Measurements from ENCODE around the gene PDE4D.

DNA sequence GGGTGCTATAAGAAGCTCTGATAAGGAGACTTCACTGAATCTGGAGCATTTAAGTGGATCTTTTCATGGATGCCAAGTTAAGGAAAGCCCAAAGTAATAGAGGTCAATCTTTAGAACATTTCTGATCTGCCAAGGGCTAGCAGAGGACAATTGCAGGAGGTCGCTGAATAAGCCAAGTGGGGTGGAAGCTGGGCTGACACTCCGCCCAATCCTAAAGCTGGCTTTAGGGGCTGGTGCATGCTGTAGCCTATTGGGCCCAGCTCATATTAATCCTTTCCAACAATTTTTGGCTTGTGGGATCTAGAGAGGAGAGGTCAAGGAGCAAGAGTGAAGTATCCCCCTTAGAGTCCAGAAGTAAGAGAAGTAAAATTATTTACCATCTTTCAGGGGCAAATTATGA, 784.1 kb downstream of the PDE4D start:
- TF ChIP-seq, protein P1, sequence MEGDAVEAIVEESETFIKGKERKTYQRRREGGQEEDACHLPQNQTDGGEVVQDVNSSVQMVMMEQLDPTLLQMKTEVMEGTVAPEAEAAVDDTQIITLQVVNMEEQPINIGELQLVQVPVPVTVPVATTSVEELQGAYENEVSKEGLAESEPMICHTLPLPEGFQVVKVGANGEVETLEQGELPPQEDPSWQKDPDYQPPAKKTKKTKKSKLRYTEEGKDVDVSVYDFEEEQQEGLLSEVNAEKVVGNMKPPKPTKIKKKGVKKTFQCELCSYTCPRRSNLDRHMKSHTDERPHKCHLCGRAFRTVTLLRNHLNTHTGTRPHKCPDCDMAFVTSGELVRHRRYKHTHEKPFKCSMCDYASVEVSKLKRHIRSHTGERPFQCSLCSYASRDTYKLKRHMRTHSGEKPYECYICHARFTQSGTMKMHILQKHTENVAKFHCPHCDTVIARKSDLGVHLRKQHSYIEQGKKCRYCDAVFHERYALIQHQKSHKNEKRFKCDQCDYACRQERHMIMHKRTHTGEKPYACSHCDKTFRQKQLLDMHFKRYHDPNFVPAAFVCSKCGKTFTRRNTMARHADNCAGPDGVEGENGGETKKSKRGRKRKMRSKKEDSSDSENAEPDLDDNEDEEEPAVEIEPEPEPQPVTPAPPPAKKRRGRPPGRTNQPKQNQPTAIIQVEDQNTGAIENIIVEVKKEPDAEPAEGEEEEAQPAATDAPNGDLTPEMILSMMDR (conservative IDR thresholded peaks at IDR 0.05 in 1 of 2, IDR thresholded peaks at IDR 0.05 in 1 of 2; ENCODE audit: extremely low read depth in 1 of 2, insufficient read depth in 1 of 2, low read depth in 1 of 2, low read length in 2 of 2): no peak
- TF ChIP-seq EZH2 (IDR thresholded peaks at IDR 0.05; ENCODE audit: borderline replicate concordance, low read length): no peak
